GM23338 (cell line): Measurements from ENCODE around the gene OLFM1.

Experiments
- CTCF ChIP-seq, 2 experiments: fragments of 200-600 bp in 1 of 2; sonication (generic) in 1 of 2; conservative IDR thresholded peaks; 2 replicates each; pipeline versions ENCODE4 v1.5.1 to v1.6.1; 2016 to 2017; ENCODE audit warnings: antibody characterized with exemption in 2 of 2, low read depth in 2 of 2, mild to moderate bottlenecking in 2 of 2, moderate library complexity in 1 of 2
- EZH2phosphoT487 ChIP-seq: fragments of 200-600 bp; sonication (generic); IDR thresholded peaks from one replicate; pipeline ENCODE4 v1.8.1; 2018; ENCODE audit warnings: antibody characterized with exemption; ENCODE audit not compliant: unreplicated experiment

GRCh38 chr9:135070198-135070951 lies 17.1 kb upstream of the OLFM1 start:
- TF ChIP-seq CTCF (conservative IDR thresholded peaks at IDR 0.05; ENCODE audit: low read depth in 2 of 2) (no peak), EZH2phosphoT487 (no peak)
